Hepatocyte (in vitro differentiated cells): Measurements from ENCODE around the gene FYN.

Source experiments
- CTCF ChIP-seq: fragments of 200-600 bp; sonication (generic); IDR thresholded peaks from 2 replicates; pipeline ENCODE4 v1.5.1; 2016; ENCODE audit warnings: antibody characterized with exemption, mild to moderate bottlenecking; ENCODE audit not compliant: poor library complexity
- EZH2 ChIP-seq: fragments of 200-600 bp; sonication (generic); IDR thresholded peaks from 2 replicates; pipeline ENCODE4 v1.6.1; 2016; ENCODE audit warnings: antibody characterized with exemption, mild to moderate bottlenecking, borderline replicate concordance

GRCh38 chr6:111683749-111684267, 189.4 kb downstream of the FYN start:
- no peak for TF ChIP-seq EZH2
- TF ChIP-seq CTCF = no peak
